Measurements from ENCODE around the gene BPIFB6. TPM values are rescaled to one million over a fixed set of nuclear protein-coding genes. Genes with fewer than 3 reads are reported as not detected.

BPIFB6 gene
- total and polyA plus RNA-seq, 10 donors, result not detected

- Histone ChIP-seq H3K27ac (no peak overlapping the region), H3K27me3 (replicated peaks in 1 of 7) (no peaks in the 10 kb centered on the region), H3K4me1 (no peaks in the 10 kb centered on the region), H3K4me3 (no peak overlapping the region), H3K9me3 (no peaks in the 10 kb centered on the region), H3K36me3 (no peaks in the 10 kb centered on the region)
- TF ChIP-seq CTCF (IDR thresholded peaks at IDR 0.05 in 8 of 11, conservative IDR thresholded peaks at IDR 0.05 in 3 of 11), result no peak
- TF ChIP-seq POLR2A (IDR thresholded peaks at IDR 0.05), result no peak
- no peak for TF ChIP-seq POLR2AphosphoS5 (IDR thresholded peaks at IDR 0.05)
- WGBS, 5 donors, result 77 to 83% (median 81%) methylated on average over 7 of the region's 7 CpGs
- DNase-seq, result peak; percentile 34
- intact Hi-C loops (cut with DNase I; ENCODE audit: low total_unique reads), result no loop called here
These were observed 47.3 kb upstream of the BPIFB6 start for GRCh38 chr20:32984196-32984595.

- DNase-seq, result peak; percentile 33
- TF ChIP-seq POLR2A (IDR thresholded peaks at IDR 0.05) (no peak), CTCF (IDR thresholded peaks at IDR 0.05 in 8 of 11, conservative IDR thresholded peaks at IDR 0.05 in 3 of 11) (no peak), POLR2AphosphoS5 (IDR thresholded peaks at IDR 0.05) (no peak)
- 76 to 91% (median 87%) methylated on average over 5 to 9 of the region's 9 CpGs for WGBS, 5 donors
These were observed 46.7 kb upstream of the BPIFB6 start for GRCh38 chr20:32984631-32985354.

GRCh38 chr20:32985596-32985995, 45.9 kb upstream of the BPIFB6 start:
- no peaks in the 10 kb centered on the region for H3K36me3 ChIP-seq
- no peak overlapping the region for H3K4me3 ChIP-seq
- peak; percentile 52 for DNase-seq
- TF ChIP-seq POLR2A (IDR thresholded peaks at IDR 0.05) (no peak), CTCF (IDR thresholded peaks at IDR 0.05 in 8 of 11, conservative IDR thresholded peaks at IDR 0.05 in 3 of 11) (no peak), POLR2AphosphoS5 (IDR thresholded peaks at IDR 0.05) (no peak)
- no peaks in the 10 kb centered on the region for H3K9me3 ChIP-seq
- 79 to 93% (median 90%) methylated on average over 6 of the region's 6 CpGs for WGBS, 5 donors
- intact Hi-C loops (cut with DNase I; ENCODE audit: low total_unique reads), result no loop called here
- no peaks in the 10 kb centered on the region for H3K4me1 ChIP-seq
- H3K27me3 ChIP-seq (replicated peaks in 1 of 7), result peaks cover 0 to 9% (median 0%) of the 10 kb centered on the region in 7 donors
- H3K27ac ChIP-seq, result no peak overlapping the region

More at GRCh38 chr20:32984631-32985354, 46.7 kb upstream of the BPIFB6 start:
- Histone ChIP-seq H3K36me3 (no peaks in the 10 kb centered on the region), H3K27ac (no peak overlapping the region), H3K4me3 (no peak overlapping the region), H3K9me3 (no peaks in the 10 kb centered on the region), H3K4me1 (no peaks in the 10 kb centered on the region), H3K27me3 (replicated peaks in 1 of 7) (peaks cover 0 to 3% (median 0%) of the 10 kb centered on the region in 7 donors)
- intact Hi-C loops (cut with DNase I; ENCODE audit: low total_unique reads), result no loop called here

GRCh38 chr20:32986331-32986966, 45.0 kb upstream of the BPIFB6 start:
- Histone ChIP-seq H3K9me3 (no peaks in the 10 kb centered on the region), H3K4me3 (no peak overlapping the region), H3K36me3 (no peaks in the 10 kb centered on the region), H3K27ac (no peak overlapping the region), H3K27me3 (replicated peaks in 1 of 7) (peaks cover 0 to 14% (median 0%) of the 10 kb centered on the region in 7 donors), H3K4me1 (peaks cover 0 to 3% (median 0%) of the 10 kb centered on the region in 6 donors)
- intact Hi-C loops (cut with DNase I; ENCODE audit: low total_unique reads), result no loop called here
- WGBS, 5 donors, result 84 to 88% (median 85%) methylated on average over 11 to 18 of the region's 18 CpGs
- TF ChIP-seq POLR2AphosphoS5 (IDR thresholded peaks at IDR 0.05), result no peak
- TF ChIP-seq POLR2A (IDR thresholded peaks at IDR 0.05), result no peak
- no peak for TF ChIP-seq CTCF (IDR thresholded peaks at IDR 0.05 in 8 of 11, conservative IDR thresholded peaks at IDR 0.05 in 3 of 11)
- DNase-seq, result peak; percentile 56
